ENCODE results near the gene EWSR1.

Gene EWSR1

DNA sequence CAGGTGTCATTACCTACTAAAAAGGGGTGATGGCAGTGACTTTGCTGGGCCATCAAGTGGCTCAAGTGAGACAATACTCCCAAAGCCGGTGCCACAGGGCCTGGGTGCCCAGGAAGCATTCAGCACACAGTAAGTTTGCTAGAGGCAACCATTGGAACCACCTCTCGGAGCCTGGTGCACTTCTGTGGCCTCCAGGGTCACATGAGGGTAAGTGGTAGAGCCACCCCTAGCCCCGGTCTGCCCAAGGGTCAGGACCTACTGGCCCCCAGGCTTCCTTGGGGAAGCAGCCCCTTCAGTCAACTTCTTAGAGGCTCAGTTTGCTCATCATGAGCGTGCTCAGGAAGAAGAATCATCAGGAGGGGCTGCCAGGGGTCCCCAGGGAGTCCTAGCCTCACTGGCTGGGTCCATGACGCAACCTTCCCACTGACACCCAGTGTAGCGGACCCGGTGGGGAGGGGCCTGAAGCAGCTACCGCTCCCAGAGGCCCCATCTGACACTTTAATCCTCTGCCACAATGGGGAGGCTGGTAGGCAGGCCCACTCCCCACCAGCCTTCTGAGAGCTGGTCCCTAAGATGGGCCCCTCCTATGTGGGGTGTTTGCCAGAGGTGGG is 64.9 kb downstream of the EWSR1 start:
- TF ChIP-seq GATA1 (IDR thresholded peaks at IDR 0.05; ENCODE audit: low read depth, low read length), result no peak
- TF ChIP-seq POLR2A (IDR thresholded peaks at IDR 0.05; ENCODE audit: low read length), result no peak
- DNase-seq, result no peak

DNA sequence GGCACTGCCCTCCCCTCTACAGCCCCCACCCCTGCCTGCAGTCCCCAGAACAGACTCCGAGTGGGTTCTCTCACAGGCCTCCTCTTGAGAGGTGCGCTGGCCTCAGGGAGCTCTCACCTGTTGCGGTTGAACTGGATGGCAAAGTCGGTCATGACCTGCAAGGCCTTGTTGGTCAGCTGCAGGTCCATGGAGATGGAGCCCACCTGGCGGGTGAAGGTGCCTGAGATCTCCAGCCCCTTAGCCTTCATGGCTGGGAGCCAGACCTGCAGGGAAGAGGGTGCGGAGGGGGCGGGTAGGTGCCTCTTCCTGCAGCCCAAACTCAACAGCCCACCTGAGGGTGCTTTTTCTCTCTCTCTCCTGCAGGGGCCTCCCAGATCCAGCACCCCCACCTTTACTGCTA is 66.1 kb downstream of the EWSR1 start:
- no peak for DNase-seq
- TF ChIP-seq GATA1 (IDR thresholded peaks at IDR 0.05; ENCODE audit: low read depth, low read length) (no peak), POLR2A (IDR thresholded peaks at IDR 0.05; ENCODE audit: low read length) (no peak)

DNA sequence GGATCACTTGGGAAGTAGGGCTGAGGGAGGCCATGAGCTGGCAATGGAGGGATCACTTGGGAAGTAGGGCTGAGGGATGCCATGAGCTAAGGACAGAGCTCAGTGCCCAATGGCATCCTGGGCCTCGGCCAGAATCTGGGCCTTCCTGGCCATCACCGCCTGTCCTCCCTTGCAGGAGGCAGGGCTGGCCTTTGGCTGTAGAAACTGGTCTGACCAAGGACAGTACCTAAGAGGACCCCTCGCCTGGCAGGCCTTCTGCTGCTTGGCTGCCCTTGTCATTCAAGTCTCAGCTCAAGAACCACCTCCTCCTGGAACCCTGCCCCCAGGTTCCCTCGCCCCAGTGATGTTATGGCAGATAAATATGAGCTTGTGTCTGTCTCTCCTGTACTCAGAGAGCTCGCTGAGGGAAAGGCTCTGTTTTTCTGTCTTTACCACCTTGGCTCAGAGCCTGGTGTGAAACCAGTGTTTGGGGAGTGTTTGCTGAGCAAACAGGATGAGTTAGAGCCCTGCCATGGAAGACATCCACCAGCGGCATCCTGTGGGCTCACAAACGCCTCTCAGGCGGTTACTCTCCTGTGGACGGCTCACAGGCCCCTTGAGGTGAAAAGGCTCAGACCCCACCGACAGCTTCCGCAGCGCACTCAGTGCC is 66.8 kb downstream of the EWSR1 start:
- no peak for DNase-seq
- no peak for TF ChIP-seq GATA1 (IDR thresholded peaks at IDR 0.05; ENCODE audit: low read depth, low read length)
- TF ChIP-seq POLR2A (IDR thresholded peaks at IDR 0.05; ENCODE audit: low read length), result no peak

DNA sequence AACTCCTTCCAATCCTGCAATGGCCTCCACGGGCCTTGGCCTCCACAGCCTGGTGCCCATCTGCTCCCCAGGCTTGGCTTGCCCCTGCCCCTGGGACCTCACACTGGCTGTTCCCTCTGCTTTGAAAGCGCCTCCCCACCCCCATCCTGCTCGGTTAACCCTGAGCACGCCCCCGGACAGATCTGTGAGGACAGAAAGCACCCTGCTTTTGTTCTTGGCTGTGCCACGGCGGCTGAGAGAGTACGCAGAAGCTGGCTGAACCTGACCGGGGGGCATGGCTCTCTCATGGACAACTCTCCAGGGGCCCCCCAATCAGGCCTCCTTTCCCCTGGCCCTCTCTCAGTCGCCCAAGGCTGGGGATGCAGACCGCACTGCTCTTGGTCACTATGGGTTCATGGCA is 67.6 kb downstream of the EWSR1 start:
- TF ChIP-seq GATA1 (IDR thresholded peaks at IDR 0.05; ENCODE audit: low read depth, low read length) (no peak), POLR2A (IDR thresholded peaks at IDR 0.05; ENCODE audit: low read length) (no peak)

DNA sequence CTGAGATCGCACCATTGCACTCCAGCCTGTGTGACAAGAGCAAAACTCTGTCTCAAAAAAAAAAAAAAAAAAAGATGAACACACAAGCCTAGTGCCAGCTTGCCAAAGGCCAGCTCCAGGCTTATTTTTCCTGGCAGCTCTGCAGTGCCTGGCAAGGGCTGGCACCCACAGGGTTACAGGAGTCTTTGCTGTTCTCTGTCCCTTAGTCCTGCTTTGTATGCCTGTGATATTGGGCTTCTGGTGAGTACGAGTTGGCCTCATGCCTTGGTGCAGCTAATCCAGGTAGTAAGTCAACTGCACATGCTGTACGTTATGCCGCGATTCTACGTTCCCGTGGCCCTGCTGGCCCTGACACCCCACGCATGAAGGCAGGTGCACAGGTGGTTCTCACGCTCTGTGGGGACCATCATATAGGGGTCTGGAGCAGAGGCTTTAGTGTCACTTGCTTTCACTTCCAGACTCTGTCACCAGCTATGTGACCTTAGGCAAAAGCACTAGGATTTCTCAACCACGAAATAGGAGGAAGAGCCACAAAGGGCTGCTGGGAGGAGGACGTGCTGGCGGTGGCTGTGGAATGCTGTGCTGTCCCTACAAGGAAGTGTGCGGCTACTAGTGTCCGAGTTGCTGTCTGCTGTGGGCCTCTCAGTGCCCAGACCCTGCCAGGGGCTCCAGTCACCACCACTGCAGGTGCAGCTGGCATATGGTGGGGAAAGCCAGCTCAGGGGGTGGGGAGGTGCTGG is 68.9 kb downstream of the EWSR1 start:
- no peak for DNase-seq
- TF ChIP-seq POLR2A (IDR thresholded peaks at IDR 0.05; ENCODE audit: low read length) (no peak), GATA1 (IDR thresholded peaks at IDR 0.05; ENCODE audit: low read depth, low read length) (no peak)

More for the DNA sequence above, 67.6 kb downstream of the EWSR1 start:
- no peak for DNase-seq

DNA sequence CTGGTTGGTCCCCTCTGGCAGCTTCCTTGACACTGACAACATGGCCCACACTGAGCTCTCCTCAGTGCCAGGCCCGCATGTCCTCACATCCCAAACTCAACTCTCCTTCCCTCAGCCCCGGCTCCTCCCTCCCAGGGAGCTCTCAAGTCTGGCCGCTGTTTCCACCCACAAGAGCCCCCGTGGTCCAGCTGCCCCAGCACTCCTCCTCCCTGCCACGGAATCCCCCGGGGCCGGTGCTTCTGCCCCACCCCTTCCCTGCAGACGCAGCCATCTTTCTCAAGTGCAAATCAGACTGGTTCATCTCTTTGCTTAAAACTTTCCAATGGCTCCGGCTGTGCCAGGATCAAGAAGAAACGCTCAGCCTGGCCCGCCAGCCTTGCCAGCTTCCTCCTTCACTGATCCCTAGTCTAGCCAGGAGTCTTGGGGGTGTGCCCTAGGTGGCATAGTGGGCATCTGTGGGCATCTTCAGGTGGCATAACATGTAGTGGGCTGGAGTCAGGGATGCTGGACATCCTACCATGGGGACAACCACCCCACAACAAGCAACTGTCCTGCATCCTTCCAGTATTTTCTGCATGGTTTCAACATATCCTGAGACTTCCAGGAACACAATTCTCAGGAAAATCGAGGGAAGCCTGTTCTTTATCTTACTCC is 69.7 kb downstream of the EWSR1 start:
- DNase-seq, result no peak

DNA sequence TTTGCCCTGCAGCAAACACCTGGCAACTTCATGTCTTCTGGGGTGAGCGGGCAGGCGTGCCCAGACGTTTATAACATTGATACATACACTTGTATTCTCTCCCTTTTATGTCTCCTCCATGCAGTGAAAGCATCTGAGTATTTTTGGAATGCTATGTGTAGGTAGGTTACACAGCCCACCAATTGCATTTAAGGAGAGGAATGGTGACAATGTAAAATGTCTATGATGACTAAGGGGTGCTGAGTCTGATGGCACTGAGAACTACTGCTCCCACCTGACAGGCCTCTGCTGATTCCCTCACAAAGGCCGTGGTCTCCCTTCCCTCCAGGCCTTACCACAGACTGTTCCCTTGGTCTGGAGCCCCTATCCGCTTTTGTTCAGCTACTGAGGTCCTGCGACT is 70.3 kb downstream of the EWSR1 start:
- TF ChIP-seq GATA1 (IDR thresholded peaks at IDR 0.05; ENCODE audit: low read depth, low read length), result no peak
- no peak for TF ChIP-seq POLR2A (IDR thresholded peaks at IDR 0.05; ENCODE audit: low read length)
- DNase-seq, result no peak

More for the DNA sequence above, 69.7 kb downstream of the EWSR1 start:
- TF ChIP-seq POLR2A (IDR thresholded peaks at IDR 0.05; ENCODE audit: low read length), result no peak
- no peak for TF ChIP-seq GATA1 (IDR thresholded peaks at IDR 0.05; ENCODE audit: low read depth, low read length)

DNA sequence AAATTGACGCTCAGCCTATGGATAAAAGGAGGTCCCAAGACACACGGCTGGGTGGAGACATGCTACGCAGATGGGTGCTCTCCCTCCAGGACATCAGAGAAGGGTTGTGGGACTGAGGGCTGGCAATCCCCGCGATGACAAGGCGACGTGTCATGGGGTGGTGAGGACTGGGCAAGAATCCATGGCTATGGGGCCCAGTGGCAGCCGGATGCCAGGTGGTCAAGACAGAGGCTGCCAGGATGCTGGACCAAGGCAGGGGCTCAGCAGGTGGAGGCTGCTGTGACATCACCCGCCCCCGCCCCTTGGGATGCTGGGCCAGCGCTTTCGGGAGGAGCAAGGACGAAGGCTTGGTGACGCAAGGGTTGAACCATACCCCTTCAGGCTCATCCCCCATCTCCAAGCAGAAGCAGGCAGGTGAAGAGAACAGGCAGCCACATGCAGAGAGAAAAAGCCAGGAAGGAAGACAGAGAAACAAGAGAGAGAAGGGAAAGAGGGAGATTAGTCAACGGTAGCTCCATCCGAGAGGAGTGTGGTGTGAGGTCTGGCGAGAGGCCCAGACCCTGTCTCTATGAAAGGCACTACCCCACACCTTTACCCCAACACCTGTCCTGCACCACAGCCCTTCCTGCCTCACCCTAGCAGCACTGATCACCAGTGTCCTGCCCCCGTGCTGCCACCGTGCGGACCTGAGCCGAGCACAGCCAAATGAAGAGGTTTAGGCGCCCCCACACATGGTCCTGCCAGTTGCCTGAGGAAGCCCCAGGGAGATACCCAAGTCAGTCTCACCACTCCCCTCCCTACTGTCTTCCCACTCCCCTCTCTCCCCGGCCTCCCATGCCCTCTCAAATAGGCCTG is 71.5 kb downstream of the EWSR1 start:
- no peak for TF ChIP-seq GATA1 (IDR thresholded peaks at IDR 0.05; ENCODE audit: low read depth, low read length)
- TF ChIP-seq POLR2A (IDR thresholded peaks at IDR 0.05; ENCODE audit: low read length), result no peak
- no peak for DNase-seq

DNA sequence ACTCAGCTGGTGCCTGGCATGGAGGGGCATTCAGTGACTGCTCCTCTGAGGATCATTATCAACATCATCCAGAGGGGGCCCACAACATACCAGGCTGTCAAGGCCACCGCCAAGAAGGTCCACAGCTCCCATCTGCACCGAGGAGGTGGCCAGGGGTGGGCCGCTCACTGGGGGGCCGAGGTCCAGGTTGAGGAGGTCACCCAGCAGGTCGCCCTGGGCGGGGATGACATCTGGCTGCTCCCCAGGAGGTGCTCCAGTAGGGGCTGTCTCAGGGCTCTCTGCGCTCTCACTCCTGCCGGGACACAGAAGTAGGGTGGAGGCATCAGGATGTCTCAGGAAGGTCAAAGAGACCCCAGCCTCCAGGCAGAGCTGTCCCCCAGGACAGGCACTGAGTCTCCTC is 72.5 kb downstream of the EWSR1 start:
- DNase-seq, result no peak
- no peak for TF ChIP-seq GATA1 (IDR thresholded peaks at IDR 0.05; ENCODE audit: low read depth, low read length)

DNA sequence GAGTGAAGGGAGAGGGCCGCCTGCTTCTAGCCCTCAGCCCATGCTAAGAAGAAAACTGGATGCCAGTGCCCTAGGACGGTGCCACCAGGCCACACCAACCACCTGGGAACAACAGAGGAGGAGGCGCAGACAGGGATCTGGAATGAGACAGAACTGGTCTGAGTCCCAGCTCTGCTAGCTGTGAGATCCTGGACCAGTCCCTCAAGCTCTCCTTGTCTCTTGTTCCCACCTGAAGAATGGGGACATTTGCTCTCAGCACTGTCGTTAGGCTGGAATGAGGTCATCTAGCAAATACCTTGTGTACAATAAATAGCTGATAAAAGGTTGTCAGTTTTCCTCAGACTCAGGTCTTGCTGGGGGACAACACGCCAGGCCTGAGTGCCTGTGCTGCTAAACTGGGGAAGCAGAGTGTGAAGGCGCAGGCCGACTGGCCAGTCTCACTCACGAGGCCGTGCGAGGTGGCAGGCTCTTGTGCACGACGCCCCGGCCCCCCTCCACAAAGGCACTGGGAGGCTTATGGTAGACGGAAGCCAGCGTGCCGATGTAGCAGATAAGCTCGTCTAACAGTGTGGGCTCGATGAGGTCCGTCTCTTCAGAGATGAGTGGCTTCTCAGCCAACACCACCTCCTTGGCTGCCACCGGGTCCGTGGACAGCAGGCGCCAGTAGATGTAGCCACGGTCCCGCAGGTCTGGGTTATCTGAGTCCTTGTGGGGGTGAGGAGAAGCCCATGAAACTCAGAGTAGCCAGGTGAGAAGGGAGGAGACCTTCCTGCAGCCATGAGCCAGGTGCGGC is 73.2 kb downstream of the EWSR1 start:
- DNase-seq, result peak in 1 of 2 experiments; percentile 12
- TF ChIP-seq POLR2A (IDR thresholded peaks at IDR 0.05; ENCODE audit: low read length), result no peak
- no peak for TF ChIP-seq GATA1 (IDR thresholded peaks at IDR 0.05; ENCODE audit: low read depth, low read length)

DNA sequence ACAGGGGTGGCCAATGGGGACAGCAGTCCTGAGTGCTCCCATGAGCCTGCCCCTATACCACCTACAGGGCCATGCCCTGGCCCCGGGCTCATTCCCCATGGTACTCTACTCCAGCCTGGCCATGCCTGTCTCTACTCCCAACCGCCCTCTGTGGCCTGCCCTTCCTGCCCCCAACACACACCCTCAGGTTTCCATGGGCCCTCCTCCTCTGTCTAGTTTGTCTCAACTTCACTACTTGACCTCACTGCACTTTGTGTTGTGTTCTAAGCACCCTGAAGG is 73.7 kb downstream of the EWSR1 start:
- no peak for DNase-seq
- TF ChIP-seq GATA1 (IDR thresholded peaks at IDR 0.05; ENCODE audit: low read depth, low read length), result no peak
- TF ChIP-seq POLR2A (IDR thresholded peaks at IDR 0.05; ENCODE audit: low read length), result no peak

DNA sequence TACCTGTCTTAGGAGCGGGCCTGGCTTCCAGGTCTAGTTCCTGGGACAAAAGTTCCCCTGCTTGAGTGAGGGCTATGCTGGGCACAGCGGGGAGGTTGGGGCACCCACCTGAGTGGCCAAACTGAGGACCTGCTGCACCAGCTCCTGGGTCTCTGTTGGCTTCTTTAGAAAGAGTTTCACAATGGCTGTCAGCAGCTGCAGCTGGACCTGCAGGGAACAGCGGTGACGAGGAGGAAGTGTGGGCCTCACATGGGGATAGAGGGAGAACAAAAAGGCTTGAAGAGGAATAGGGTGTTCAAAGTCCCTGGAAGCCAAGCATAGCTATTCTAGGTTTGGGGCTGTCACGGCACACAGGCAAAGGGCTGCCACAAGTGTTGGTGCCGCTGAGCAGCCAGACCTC is 74.1 kb downstream of the EWSR1 start:
- TF ChIP-seq GATA1 (IDR thresholded peaks at IDR 0.05; ENCODE audit: low read depth, low read length), result no peak

More for the DNA sequence above, 74.1 kb downstream of the EWSR1 start:
- no peak for DNase-seq

Data from erythroblast (primary cell).